ENCODE data around the gene NCLN. TPM values are rescaled to one million over a fixed set of nuclear protein-coding genes. Genes with fewer than 3 reads are reported as not detected.
"Not testable (repeated sequence)": the region's sequence is repeated elsewhere in the genome, so short reads cannot be mapped to it uniquely, and the experiment has no call there.

The NCLN gene
- total RNA-seq, 1 experiment from 2014 or later = 74.6 TPM

DNA sequence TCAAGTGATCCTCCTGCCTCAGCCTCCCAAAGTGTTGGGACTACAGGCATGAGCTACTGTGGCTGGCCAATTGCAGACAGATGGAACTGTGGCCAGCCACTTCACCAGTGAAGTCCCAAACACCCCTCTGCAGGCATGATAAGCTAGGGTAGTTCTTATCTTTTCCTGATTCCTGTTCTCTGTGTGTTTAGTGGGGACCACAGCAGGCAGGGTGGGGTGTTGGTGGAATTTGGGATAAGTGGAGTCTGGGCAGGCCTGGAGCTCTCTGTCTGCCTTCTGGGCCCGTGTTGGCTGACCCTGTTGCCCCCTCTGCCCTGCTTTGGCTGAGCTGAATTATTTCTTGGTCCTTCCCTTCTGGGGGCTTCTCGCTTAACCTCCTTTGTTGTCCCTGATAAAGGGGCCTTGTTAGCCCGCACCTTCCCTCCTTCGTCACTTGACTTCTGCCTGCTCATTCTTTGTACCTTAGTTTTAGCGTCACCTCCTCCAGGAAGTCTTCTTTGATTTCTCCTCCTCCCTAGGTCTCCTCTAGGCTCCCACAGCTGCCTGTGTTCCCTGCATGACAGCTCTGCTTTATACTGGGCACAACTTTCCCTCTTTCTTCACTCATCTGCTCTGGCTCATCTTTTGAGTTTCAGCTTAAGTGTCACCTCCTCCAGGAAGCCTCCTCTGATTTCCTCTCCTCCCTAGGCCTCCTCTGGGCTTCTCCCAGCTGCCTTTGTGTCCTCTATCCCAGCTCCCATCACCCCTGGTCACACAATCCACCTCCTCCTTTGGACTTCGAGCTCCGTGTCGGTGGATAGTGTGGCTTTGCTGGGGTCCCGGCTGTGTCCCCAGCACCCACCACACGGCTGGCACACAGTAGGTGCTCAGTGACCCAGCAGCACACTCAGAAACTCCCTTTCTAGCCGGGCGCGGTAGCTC is 1.7 kb upstream of the NCLN start:
- no peak for DNase-seq (ENCODE audit: low spot score)

DNA sequence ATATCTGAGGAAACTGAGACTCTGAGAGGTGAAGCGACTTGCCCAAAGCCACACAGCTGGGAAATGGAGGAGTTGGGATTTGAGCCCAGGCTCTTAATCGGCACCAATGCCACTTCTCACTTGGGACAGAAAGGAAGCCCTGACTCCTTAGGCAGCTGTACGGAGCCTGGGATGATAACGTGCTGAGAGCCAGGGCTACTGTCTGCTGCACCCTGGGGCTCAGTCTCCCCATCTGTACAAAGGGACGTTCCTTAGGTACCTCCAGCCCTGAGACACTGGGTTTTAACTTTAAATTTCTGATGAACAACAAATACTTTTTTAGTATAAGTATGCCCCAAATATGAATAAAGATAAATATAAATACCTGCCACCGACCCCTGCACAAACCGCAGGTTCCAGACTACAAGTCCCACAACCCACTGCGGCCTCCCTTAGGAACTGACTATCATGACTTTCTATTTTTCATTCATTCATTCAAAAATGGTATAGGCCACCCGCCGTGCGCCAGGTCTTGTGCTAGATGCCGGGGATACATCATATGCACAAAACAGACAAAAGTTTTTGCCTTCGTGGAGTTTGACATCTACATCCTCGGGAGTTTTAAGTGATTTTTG is 776 bp upstream of the NCLN start:
- peak; percentile 19 for DNase-seq (ENCODE audit: low spot score)

DNA sequence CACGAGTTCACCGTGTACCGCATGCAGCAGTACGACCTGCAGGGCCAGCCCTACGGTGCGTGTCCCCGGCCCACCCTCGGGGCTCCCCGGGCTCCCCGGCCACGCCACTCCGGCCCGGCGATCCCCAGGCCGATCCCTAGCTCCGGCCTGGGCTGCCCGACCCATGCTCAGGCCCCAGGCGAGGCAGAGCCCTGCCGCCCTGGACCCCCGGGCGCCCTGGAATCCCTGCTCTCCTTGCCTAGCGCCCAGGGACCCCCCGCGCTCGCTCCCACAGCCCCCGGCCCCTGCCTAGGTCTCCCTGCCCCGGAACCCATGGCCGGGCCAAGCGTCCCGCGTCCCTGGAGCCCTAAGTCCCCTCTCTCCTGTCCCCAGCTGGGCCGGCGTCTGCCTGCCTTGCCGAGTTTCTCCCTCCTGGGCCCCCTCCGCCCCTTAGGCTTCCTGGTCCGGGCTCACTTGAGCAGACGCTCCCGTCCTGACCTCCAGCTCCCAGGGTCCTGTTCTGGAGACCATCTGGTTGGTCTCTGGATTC is 494 bp downstream of the NCLN start:
- DNase-seq (ENCODE audit: low spot score) = no peak

DNA sequence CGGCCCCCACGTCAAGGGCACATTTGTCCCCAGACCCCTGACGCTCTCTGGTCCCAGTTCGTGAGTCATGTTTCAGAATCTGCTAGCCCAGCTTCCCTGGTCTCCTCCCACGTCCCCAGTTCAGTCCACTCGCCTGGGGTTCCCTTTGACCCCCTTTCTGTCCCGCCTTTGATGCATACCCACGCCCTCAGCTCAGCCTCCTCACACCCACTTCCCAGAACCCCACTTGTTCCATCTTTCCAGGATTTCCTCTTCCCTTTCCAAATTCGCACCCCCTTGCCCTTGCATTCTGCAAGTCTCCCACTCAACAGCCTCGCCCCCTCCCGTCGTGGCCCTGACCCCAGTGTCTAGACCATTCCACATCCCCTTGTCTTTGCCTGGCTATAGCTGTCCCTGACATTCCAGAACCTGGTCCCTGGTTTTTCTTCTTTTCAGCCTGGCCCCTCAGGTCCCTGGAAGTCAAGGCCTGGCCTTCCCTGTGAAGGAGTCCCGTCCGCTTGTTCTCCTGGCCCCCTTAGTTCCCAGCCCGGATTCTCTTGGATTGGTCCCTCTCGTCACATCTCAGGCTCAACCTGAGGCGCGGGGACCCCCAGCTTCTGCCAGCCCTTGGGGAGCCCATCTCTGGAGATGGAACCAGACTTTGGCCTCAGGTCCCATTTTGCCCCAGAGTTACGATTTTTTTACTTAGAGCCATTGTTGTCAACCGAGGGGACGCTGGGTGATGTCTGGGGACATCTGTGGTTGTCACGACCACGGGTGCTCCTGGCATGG is 1.3 kb downstream of the NCLN start:
- no peak for DNase-seq (ENCODE audit: low spot score)

DNA sequence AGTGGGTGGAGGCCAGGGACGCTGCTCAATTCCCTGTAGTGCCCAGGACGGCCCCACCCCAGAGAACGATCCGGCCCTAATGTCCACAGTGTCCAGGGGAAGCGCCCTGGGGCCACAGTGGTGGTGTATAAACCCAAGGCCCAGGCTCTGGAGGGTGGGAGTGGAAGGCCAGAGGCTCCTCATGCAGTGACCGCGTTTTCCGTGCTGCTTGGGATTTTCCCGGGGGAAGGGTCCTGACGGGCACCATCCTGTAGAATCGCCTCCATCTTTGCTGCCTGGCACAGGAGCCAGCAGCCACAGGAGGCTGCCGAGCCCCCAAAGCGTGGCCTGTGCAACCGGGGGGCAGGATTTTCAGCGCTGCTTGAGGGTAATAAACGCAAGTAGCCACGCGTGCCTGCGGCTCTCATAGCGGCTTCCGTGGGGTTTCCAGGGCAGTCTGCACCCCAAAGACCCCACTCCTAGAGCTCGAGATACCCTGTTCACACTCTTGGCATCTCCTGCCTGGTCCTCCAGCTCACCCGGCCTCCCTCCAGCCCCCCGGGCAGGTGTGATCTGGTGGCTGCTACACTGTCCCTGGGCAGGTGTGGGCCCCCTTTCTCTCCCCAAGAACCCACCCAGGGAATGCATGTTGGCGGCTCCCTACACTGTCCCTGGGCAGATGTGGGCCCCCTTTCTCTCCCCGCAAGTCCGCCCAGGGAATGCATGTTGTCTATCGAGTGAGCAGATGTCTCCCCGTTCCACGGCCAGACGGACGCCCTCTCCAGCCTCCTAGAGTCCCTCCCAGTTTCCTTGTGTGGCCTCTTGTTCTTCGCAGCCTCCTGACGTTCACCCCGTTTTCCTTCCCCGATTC is 2.2 kb downstream of the NCLN start:
- no peak for DNase-seq (ENCODE audit: low spot score)

- no peak for DNase-seq (ENCODE audit: low spot score)
Measured at GRCh38 chr19:3188627-3189596, 3.2 kb downstream of the NCLN start.

- no peak for DNase-seq (ENCODE audit: low spot score)
Measured at GRCh38 chr19:3189702-3190469, 4.2 kb downstream of the NCLN start.

GRCh38 chr19:3190470-3190770 is 4.7 kb downstream of the NCLN start:
- no peak for DNase-seq (ENCODE audit: low spot score)

- DNase-seq (ENCODE audit: low spot score) = no peak
Measured at GRCh38 chr19:3190921-3191805, 5.4 kb downstream of the NCLN start.

DNA sequence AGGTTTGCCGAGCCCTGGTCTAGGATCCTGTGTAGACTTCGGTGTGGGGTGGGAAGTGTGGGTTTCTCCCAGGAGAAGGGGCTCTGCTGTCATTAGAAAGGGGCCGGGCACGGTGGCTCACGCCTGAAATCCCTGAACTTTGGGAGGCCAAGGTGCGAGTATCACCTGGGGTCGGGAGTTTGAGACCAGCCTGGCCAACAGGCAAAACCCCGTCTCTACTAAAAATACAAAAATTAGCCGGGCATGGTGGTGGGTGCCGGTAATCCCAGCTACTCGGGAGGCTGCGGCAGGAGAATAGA is 6.0 kb downstream of the NCLN start:
- not testable (repeated sequence) for DNase-seq (ENCODE audit: low spot score)

DNA sequence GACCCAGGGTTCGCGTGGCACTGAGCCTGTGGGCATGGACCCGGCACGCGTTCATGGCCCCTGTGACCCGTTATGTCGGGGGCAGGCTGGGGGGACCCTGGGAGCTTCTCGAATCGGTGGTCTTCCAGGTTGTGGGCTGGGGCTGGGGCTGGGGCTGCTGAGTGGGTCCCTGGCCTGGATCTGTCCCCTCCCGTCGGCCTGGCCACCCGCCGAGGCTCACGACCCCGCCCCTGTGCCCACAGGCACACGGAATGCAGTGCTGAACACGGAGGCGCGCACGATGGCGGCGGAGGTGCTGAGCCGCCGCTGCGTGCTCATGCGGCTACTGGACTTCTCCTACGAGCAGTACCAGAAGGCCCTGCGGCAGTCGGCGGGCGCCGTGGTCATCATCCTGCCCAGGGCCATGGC is 6.5 kb downstream of the NCLN start:
- DNase-seq (ENCODE audit: low spot score) = no peak

GRCh38 chr19:3192684-3193083 is 7.0 kb downstream of the NCLN start:
- DNase-seq (ENCODE audit: low spot score) = no peak

DNA sequence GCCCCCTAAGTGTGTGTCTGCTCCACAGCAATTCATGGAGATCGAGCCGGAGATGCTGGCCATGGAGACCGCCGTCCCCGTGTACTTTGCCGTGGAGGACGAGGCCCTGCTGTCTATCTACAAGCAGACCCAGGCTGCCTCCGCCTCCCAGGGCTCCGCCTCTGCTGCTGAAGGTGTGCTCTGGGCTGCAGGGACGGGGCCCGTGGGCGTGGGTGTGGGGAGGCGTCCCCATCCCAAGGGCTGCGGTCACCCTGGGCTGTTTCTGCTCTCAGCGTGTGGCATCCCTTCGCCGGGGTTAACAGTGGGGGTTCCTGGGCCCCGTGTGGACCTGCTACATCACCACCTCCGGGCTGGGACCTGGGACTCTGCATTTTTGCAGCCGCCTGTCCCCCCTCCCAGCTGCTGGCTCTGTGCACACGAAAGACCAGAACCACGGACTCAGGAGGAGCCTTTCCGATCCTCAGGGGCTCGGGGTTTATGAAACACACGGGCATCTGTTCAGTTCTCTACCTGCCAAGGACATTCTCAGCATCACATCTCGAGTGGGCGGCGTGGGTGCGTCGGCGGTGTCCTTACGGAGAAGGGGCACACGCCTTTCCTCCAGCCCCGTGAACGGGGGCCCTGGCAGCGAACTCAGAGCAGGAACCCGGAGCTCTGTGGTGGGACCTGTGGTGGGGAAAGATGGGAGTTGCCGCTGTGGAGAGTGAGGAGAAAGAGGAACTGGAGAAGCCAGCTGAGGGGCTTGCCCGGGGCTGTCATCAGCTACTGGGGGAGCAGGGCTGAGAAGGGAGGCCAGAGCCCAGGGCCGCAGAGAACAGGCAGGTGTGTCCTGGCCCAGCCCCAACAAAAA is 7.8 kb downstream of the NCLN start:
- no peak for DNase-seq (ENCODE audit: low spot score)

DNA sequence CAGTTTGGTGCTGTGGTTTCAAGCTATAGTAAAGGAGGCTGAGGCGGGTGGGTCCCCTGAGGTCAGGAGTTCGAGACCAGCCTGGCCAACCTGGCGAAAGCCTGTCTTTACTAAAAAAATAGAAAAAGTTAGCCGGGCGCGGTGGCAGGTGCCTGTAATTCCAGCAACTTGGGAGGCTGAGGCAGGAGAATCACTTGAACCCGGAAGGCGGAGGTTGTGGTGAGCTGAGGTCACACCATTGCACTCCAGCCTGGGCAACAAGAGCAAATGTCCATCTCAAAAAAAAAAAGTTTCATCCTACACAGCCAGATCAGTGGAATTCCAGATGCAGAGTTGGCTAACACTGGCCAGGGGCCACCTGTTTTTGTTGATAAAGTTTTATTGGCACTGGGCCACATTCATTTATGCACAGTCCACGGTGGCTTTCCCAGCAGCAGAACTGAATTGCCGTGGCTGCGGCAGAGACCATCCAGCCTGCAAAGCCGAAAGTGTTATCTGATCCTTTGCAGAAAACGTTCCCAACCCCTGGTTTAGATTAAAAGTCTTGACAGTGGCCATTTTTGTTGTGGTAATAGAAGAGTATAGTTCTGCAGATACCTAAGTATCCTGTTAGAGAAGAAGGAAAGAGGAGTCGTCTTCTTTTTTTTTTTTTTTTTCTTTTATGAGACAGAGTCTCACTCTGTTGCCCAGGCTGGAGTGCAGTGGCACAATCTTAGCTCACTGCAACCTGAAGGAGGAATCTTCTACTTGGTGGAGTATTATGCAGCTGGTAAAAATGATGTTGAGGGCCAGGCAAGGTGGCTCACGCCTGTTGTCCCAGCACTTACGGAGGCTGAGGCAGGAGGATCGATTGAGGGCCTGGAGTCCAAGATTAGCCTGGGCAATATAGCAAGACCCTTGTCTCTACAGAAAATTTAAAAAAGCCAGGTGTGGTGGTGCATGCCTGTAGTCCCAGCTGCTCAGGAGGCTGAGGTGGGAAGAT is 8.7 kb downstream of the NCLN start:
- DNase-seq (ENCODE audit: low spot score) = no peak

- no peak for DNase-seq (ENCODE audit: low spot score)
Measured at GRCh38 chr19:3196064-3196932, 10.6 kb downstream of the NCLN start.

DNA sequence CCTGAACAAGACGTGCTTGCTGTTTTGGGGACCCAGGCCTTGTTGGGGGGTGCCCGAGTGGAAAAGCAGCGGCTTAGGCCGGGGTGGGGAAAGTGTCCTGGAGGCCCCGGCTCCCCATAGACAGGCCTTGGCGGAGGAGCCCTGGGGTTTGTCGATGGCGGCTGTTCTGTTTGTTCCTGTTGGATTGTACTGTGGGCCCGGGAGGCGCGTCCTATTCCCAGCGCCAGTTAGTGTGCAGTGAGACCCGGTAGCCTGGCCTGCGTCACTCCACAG is 11.1 kb downstream of the NCLN start:
- DNase-seq (ENCODE audit: low spot score) = no peak

Measured in A172 (cell line).